Measurements from ENCODE around the gene ILF3.
A peak's percentile ranks its signal among the peaks of the same experiment; 100 is the strongest.
"Not testable (repeated sequence)": the region's sequence is repeated elsewhere in the genome, so short reads cannot be mapped to it uniquely, and the experiment has no call there.

Gene ILF3

GRCh38 chr19:10641248-10641647, 12.9 kb upstream of the ILF3 start:
- H3K27ac ChIP-seq: no peak overlapping the region
- DNase-seq (ENCODE audit: low read depth, low spot score): no peak

DNA sequence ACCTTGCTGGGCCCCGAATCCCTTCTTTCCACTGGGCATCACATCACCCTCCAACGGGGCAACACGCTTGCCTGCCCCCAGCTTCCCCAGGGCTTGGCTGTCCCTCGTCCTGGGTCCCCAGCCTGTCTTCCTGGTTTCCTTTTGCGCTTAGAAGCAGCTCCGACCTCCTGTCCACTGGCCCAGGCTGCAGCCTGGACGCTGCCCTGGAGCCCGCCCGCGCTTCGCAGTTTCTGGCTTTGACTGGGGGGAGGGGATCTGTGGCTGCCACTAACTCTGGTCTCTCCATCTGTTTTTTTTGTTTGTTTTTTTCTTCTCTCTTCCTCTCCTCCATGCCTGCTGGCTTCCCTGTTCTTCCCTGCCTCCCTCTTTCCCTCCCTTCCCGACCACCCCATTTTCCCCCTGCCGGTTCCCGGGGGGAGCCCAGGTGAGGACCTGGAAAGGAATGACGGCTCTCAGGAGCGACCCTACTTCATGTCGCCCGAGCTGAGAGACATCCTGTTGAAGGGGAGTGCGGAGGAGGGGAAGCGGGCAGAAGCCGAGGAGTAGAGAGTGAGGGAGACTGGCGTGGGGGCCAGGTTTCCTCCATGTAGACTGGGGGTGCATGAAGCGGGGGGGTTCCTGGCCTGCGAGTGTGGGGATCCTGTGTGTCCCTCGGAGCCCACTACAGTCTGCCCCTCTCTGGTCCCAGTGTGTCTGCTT, 11.5 kb upstream of the ILF3 start:
- H3K27ac ChIP-seq: no peak overlapping the region
- DNase-seq (ENCODE audit: low read depth, low spot score): no peak

DNA sequence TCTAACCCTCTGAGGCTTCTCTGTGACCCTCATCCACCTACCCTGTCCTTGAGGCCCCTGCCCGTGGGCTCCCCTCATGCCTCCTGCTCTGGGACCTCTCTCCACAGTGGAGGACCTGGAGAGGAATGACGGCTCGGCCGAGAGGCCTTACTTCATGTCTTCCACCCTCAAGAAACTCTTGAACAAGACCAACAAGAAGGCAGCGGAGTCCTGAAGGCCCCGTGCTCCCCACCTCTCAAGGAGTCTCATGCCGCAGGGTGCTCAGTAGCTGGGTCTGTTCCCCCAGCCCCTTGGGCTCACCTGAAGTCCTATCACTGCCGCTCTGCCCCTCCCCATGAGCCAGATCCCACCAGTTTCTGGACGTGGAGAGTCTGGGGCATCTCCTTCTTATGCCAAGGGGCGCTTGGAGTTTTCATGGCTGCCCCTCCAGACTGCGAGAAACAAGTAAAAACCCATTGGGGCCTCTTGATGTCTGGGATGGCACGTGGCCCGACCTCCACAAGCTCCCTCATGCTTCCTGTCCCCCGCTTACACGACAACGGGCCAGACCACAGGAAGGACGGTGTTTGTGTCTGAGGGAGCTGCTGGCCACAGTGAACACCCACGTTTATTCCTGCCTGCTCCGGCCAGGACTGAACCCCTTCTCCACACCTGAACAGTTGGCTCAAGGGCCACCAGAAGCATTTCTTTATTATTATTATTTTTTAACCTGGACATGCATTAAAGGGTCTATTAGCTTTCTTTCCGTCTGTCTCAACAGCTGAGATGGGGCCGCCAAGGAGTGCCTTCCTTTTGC, 10.8 kb upstream of the ILF3 start:
- peak overlapping the region; percentile 25 for H3K27ac ChIP-seq
- no peak for DNase-seq (ENCODE audit: low read depth, low spot score)

DNA sequence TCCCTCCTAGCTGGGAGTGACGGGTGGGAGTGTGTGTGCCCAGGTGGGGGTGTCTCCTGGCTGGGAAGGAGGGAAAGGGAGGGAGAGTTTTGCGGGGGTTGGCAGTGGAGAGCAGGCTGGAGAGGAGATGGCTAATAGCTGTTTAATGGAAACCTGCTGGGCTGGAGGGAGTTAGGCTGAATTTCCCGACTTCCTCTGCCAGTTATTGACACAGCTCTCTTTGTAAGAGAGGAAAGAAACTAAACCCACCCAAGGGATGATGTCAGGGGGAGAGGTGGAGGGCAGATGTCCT, 10.2 kb upstream of the ILF3 start:
- DNase-seq (ENCODE audit: low read depth, low spot score): no peak
- H3K27ac ChIP-seq: peak overlapping the region; percentile 25

- no peak for DNase-seq (ENCODE audit: low read depth, low spot score)
- H3K27ac ChIP-seq: peak overlapping the region; percentile 25
Observed at GRCh38 chr19:10644260-10645007, 9.7 kb upstream of the ILF3 start.

DNA sequence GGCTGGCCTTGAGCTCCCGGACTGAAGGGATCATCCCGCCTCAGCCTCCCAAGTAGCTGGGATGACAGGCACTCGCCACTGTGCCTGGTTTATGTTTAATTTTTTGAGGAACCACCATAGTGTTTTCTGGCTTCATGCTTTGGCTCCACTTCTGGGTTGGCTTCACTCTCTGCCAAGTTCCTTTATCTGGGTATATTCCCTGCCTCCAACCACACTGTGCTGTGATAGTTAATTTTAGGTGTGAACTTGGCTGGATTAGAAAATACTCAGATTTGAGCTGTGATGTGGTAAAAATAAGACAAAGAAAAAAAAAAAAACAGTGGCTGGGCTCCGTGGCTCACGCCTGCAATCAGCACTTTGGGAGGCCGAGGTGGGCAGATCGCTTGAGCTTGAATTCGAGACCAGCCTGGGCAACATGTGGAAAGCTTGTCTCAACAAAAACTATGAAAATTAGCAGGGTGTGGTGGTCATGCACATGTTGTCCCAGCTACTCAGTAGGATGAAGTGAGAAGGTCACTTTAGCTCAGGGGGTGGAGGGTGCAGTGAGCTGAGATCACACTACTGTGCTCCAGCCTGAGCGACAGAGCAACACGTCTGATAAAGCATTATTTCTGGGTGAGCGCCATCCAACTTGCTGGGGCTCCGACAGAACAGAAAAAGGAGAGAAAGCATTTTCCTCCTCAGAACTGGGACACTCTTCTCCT, 7.5 kb upstream of the ILF3 start:
- DNase-seq (ENCODE audit: low read depth, low spot score): no peak
- no peak overlapping the region for H3K27ac ChIP-seq

DNA sequence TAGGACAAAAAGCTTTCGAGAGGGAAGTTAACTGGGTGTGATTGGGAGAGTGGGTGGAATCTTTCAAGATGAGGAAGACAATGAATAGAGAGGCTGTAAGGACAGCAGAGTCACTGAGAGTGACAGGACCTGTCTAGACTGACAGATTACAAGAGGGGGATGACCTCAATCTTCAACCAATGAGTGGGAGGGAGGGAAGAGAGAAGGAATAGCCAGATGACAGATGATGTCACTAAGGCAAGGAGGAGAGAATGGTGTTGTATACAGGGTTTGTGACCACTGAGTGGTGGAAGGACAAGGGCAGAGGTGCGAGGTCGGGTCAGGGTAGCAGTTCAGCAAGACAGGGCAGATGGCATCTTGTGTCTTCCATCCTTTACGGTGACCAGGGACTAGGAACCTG, 5.8 kb upstream of the ILF3 start:
- H3K27ac ChIP-seq: no peak overlapping the region
- no peak for DNase-seq (ENCODE audit: low read depth, low spot score)

- H3K27ac ChIP-seq: no peak overlapping the region
- DNase-seq (ENCODE audit: low read depth, low spot score): no peak
Observed at GRCh38 chr19:10651851-10652250, 2.3 kb upstream of the ILF3 start.

- peak overlapping the region; percentile 96 for H3K27ac ChIP-seq
- DNase-seq (ENCODE audit: low read depth, low spot score): no peak
Observed at GRCh38 chr19:10653482-10653731, 739 bp upstream of the ILF3 start.

GRCh38 chr19:10654610-10655456, 687 bp downstream of the ILF3 start:
- H3K27ac ChIP-seq: peak overlapping the region; percentile 96
- DNase-seq (ENCODE audit: low read depth, low spot score): no peak

DNA sequence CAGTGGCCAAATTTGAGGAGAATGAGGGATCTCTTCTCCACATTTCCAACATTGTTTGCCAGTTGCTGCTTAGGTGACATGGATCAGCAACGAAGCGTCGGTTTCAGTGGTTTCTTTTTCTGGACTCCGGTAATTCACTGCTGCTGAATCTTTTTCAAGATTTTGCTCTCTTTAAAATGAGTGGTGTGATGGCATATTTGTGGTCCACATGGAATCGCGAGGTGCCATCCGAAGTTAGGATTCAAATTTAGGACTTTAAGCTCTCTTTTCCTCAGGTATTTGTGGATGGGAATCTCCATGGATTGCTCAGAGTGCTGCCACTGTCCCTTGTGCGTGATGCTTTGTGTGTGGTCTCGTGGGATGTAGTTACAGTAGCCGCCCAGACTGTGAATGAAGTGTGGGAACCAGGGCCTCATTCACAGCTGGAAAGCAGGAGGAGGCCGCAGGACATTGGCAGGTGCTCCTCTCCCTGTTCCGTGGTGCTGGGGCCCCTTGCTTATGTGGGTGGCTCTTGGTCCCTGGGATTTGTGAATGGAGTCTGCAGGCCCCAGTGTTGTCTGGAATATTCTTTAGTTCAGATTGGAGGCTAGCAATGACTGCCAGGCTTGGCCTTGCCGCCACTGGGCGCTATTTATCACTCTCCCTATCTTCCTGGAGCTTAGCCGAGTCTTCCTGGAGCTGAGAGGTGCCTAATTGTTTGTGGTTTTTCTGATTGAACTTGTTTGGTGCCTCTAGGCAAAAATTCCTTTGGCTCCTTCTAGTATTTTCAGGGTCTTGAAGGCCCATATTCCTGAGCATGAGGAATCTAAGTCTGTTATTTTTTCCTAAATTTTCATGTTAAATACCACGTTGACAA, 1.5 kb downstream of the ILF3 start:
- no peak for DNase-seq (ENCODE audit: low read depth, low spot score)
- H3K27ac ChIP-seq: peak overlapping the region; percentile 96

GRCh38 chr19:10660346-10660745, 6.2 kb downstream of the ILF3 start:
- no peak for DNase-seq (ENCODE audit: low read depth, low spot score)
- peak overlapping the region; percentile 64 for H3K27ac ChIP-seq

- DNase-seq (ENCODE audit: low read depth, low spot score): no peak
- peak overlapping the region; percentile 64 for H3K27ac ChIP-seq
Observed at GRCh38 chr19:10661946-10662345, 7.8 kb downstream of the ILF3 start.

- no peak for DNase-seq (ENCODE audit: low read depth, low spot score)
- H3K27ac ChIP-seq: peak overlapping the region; percentile 64
Observed at GRCh38 chr19:10662384-10663251, 8.5 kb downstream of the ILF3 start.

- not testable (repeated sequence) for H3K27ac ChIP-seq; DNase-seq (ENCODE audit: low read depth, low spot score)
Observed at GRCh38 chr19:10663252-10663563, 9.1 kb downstream of the ILF3 start.

DNA sequence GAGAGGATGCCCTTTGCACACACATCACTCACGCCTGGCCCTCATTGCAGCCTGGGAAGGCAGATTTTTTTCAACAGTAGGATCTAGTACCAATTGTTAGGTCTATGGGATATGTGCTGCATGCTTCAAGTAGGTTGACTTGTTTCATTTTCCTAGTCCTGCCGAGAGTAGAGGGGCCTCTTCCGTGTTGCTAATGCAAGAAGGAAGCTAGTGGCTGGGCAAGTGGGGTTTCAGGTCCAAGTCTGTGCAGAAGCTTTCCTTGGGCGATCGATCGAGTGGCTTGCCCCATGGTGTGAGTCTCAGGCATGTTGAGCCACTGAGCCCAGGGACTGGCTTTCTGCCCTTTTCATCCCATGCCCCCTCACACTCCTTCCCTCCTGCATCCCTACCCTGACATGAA, 13.7 kb downstream of the ILF3 start:
- DNase-seq (ENCODE audit: low read depth, low spot score): no peak
- no peak overlapping the region for H3K27ac ChIP-seq

DNA sequence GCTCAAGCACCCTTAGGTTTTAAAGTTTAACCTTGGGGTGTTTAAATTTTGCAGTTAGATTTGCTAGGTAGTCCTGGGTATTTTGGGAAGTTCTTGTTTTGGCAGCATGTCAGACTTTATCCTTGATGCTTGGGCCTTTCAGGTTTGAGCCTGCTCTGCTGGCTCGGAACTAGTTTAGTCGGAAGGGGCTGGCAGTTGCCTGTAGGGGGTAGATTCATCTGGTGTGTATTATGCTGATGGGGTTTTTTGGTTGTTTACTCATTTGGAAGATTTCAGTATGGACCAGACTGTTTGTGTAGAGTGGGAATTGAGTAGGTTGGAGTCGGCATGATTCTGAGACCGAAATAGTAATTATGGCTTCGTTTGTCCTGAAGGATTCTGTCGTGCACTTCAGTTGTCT, 15.1 kb downstream of the ILF3 start:
- H3K27ac ChIP-seq: peak overlapping the region; percentile 1
- no peak for DNase-seq (ENCODE audit: low read depth, low spot score)

- H3K27ac ChIP-seq: no peak overlapping the region
- DNase-seq (ENCODE audit: low read depth, low spot score): no peak
Observed at GRCh38 chr19:10670182-10670581, 16.0 kb downstream of the ILF3 start.
